GM10847 (cell line): Measurements from ENCODE around the gene SLC28A3.

Experiments
- POLR2A ChIP-seq: IDR thresholded peaks from 2 replicates; pipeline ENCODE4 v1.6.1; 2011; ENCODE audit not compliant: insufficient read length; ENCODE audit errors: extremely low read depth

The SLC28A3 gene, protein sequence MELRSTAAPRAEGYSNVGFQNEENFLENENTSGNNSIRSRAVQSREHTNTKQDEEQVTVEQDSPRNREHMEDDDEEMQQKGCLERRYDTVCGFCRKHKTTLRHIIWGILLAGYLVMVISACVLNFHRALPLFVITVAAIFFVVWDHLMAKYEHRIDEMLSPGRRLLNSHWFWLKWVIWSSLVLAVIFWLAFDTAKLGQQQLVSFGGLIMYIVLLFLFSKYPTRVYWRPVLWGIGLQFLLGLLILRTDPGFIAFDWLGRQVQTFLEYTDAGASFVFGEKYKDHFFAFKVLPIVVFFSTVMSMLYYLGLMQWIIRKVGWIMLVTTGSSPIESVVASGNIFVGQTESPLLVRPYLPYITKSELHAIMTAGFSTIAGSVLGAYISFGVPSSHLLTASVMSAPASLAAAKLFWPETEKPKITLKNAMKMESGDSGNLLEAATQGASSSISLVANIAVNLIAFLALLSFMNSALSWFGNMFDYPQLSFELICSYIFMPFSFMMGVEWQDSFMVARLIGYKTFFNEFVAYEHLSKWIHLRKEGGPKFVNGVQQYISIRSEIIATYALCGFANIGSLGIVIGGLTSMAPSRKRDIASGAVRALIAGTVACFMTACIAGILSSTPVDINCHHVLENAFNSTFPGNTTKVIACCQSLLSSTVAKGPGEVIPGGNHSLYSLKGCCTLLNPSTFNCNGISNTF

DNA sequence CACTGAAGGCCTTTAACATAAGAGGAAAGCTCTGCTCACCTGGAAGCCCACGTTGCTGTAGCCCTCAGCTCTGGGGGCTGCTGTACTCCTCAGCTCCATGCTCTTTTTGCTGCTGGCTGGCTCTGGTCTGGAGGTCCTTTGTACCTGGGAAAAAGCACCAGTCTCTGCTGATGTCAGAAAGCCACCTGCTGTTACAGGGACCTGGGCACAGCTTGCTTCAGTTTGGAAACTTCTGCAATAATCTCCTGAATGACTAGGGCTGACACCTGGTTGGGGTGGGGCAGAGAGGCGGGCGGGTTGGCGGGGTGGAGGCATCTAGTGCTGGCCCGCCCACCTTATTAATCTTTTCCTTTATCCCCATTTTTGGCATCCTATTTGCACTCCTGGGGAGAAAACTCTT, at the start of gene SLC28A3:
Gene SLC28A3, minus strand, starts transcription at position 224 of the 400 bp plus-strand sequence. Its CDS starts 125 bp downstream, at position 99.
- no peak for TF ChIP-seq POLR2A

DNA sequence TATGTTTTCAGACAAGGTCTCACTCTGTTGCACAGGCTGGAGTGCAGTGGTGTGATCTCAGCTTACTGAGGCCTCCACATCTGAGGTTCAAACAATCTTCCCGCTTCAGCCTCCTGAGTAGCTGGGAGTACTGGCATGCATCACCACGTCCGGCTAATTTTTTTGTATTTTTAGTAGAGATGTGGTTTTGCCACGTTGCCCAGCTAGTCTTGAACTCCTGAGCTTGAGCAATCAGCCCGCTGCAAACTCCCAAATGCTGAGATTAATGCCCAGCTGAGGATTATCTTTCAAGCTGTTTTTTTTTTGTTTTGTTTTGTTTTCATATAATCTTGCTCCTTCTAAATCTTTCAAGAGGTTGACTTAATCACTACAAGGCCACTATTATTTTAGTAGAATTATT, 47.3 kb upstream of the SLC28A3 start:
- TF ChIP-seq POLR2A: no peak

DNA sequence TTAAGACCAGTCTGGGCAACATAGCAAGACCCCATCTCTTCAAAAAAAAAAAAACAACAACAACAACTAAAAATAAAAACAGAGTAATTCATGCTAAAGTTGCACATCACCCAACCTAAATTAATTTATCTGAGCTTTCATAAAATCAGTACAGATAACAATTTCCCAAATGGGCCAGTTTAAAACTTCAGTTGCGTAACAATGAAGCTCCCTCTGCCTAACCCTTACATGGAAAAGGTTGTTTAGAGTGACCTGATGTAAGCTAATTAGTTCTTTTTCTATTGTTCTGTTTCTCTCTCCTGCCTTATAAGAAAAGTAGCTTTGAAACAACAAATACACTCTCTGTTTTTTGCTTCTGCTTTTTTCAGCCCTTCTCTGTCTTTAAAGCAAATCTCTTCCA, 46.2 kb upstream of the SLC28A3 start:
- TF ChIP-seq POLR2A: no peak

DNA sequence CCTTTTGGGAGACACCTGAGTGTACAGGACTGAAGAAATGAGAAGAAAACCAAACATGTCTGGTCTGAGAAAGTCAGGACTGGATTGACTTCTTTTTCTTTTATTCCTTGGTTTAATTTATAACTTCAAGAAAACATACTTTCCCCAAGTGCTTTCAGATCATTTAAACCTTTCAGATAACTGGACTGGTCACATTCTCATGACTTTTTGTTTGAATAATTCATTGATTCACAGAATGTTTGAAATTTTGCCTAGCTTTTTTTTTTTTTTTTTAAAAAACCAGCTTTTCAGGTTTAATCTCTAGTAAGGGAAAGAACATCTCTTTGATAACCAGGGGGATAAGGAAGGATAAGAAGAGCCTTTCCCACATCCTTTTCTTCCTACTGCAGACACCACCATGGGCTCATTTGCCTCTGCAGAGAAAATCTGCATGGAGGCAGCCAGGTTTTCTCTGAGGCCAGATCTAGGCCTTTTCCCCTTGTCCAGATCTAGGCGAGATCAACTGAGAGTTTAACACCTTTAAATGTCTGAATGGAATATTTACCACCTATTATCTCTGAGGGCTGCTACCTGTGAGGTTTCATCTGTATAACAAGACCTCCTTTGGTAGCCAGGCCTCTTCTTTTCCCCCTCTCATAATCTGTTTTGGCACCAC, 45.0 kb upstream of the SLC28A3 start:
- no peak for TF ChIP-seq POLR2A

GRCh38 chr9:84384617-84385016, 44.1 kb upstream of the SLC28A3 start:
- no peak for TF ChIP-seq POLR2A

- no peak for TF ChIP-seq POLR2A
These were observed 42.6 kb upstream of the SLC28A3 start for GRCh38 chr9:84383178-84383577.

GRCh38 chr9:84382720-84383119, 42.2 kb upstream of the SLC28A3 start:
- no peak for TF ChIP-seq POLR2A

DNA sequence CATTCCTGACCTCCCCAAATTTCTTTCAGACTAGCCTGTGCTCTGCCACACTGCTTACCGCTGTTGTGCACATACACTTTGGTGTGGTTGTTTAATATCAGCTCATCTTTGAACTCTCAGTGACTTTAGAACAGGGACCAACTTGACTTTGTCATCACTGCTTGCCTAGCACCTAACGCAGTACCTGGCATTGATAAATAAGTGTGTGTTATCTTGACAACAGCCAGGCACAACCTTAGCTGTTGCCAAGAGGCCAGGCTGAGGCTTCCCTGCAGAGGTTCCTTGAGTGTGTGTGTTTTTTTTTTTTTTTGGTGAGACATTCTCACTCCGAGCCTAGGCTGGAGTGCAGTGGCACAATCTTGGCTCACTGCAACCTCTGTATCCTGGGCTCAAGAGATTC, 41.0 kb upstream of the SLC28A3 start:
- no peak for TF ChIP-seq POLR2A

DNA sequence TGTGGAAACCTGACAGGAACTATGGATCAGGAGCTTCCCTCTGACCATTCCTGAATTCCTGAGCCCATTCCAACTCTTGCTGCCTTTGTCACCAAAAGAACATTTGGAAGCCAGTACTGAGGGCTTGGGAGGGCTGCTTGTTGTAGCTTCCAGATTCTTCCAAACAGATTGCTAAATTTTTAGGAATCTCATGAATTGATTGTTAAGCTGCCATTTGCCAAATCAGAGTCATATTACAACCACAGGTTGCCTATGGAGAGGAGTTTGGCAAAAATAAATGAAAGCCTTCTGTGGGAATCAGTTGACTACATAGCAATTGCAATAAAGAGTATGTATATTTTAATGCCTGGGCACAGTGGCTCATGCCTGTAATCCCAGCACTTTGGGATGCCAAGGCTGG, 39.2 kb upstream of the SLC28A3 start:
- no peak for TF ChIP-seq POLR2A

- TF ChIP-seq POLR2A: no peak
These were observed 35.4 kb upstream of the SLC28A3 start for GRCh38 chr9:84375954-84376353.

GRCh38 chr9:84374516-84374915, 34.0 kb upstream of the SLC28A3 start:
- no peak for TF ChIP-seq POLR2A

DNA sequence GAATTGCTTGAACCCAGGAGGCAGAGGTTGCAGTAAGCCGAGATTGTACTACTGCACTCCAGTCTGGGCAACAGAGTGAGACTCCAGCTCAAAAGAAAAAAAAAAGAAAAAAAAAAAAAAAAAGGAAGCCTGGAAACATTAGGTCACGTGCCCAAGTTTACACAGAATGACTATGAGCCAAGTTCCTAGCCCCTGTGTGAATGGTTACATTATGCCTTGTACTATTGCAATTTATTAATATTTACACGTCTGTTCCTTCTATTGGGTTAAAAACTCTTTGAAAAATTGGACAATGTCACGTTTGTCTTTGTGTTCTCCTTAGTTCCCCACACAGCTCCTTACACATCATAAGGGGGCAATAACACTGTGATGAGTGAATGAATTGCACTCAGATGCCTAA, 33.5 kb upstream of the SLC28A3 start:
- TF ChIP-seq POLR2A: no peak

DNA sequence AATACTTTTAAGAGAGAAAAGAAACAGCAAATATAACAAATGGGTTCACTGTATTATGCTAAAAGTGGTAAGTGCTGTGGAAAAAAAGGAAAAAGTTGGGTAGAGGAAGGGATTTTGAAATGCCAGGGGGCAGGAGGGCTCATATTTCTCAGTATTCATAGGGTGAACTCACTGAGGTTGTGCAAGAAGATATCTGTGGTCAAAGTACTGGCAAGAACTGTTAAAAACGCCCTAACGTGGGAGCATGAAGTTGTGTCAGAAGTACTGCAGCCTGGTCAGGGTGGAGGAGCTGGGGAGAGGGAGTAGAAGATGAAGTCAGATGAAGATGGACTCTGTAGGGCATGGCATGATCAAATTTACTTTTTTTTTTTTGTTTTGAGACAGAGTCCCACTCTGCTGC, 31.2 kb upstream of the SLC28A3 start:
- no peak for TF ChIP-seq POLR2A

GRCh38 chr9:84368601-84369000, 28.0 kb upstream of the SLC28A3 start:
- no peak for TF ChIP-seq POLR2A

DNA sequence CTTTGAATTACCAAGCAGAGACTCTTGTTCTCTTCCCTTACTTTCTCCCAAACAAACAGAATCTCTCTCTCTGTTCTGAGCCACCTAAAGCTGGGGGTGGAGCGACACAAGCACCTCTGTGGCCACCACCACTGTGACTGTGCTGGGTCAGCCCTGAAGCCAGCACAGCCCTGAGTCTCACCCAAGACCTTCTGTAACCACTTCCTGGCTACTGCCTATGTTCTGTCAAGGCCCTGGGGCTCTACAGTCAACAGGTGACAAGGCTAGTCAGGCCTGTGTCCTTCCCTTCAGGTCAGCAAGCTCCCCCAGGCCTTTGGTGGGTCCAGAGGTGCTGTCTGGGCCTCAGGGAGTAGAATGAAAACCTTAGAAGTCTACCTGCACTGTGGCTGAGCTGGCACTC, 26.1 kb upstream of the SLC28A3 start:
- TF ChIP-seq POLR2A: no peak

DNA sequence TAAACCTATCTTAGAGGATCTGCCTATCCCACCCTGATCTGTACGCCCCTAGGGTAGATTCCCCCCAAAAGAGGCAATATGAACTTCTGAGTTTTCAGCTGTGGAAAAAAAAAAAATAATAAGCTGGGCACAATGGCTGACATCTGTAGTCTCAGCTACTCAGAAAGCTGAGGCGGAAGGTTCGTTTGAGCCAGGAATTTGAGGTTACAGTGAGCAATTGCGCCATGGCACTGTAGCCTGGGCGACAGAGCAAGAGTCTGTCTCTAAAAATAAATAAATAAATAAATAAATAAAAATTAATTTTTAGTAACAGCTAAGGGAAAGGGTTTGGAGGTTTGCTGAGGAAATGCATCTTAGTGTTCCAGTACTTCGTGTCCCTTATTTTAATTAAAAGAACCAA, 21.1 kb upstream of the SLC28A3 start:
- no peak for TF ChIP-seq POLR2A

DNA sequence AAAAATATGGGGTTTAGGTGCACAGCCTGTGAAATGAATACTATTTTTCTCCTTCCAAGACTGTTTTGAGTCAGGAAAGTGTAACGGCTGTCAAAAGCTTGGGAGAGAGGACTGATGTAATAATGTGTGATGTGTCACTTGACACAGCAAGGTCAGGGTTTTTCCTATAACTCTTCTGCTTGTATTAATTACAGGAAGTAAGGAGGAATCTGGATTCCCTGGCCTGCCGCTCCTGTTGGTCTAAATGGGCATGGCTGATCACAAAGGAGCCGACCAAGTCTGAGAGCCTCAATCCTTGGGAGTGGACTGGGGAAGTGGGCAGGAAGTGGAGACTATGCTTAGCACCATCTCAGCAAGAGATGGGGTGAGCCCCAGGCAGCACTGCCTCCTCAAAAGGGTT, 16.7 kb upstream of the SLC28A3 start:
- TF ChIP-seq POLR2A: no peak

GRCh38 chr9:84354035-84354434, 13.5 kb upstream of the SLC28A3 start:
- no peak for TF ChIP-seq POLR2A
